PC-9 (cell line): Measurements from ENCODE around the gene SCAMP1. TPM values are rescaled to one million over a fixed set of nuclear protein-coding genes. Genes with fewer than 3 reads are reported as not detected.

Experiments
- BruUV-seq: library from RNA; stranded (reverse); fragments of 400-500 nt; replicated peaks from 2 replicates; lab custom pipeline; 2021; lab: Mats Ljungman, UMichigan
- CTCF ChIA-PET: fragments of 300-600 bp; sonication (Branson Sonifier 250); formaldehyde crosslinking; loops from one replicate; lab custom pipeline; 2022; ENCODE audit warnings: antibody characterized with exemption; lab: Charles Lee
- POLR2A ChIA-PET: fragments of 300-600 bp; sonication (Branson Sonifier 250); formaldehyde crosslinking; loops from one replicate; lab custom pipeline; 2022; ENCODE audit warnings: antibody characterized with exemption; ENCODE audit not compliant: unreplicated experiment; lab: Charles Lee
- DNase-seq, 2 experiments: peaks; one replicate each; pipeline versions ENCODE4 v3.0.0 to v3.0.0-alpha.2; 2015 to 2022; ENCODE audit warnings: mixed read lengths in 1 of 2
- H2AFZ ChIP-seq: fragments of 200-600 bp; sonication (generic); 2 replicates; pipeline ENCODE4 v1.8.1; 2017; ENCODE audit warnings: antibody characterized with exemption
- H3F3A ChIP-seq: fragments of 200-600 bp; sonication (generic); 2 replicates; pipeline ENCODE4 v1.8.1; 2017; ENCODE audit warnings: antibody characterized with exemption, mild to moderate bottlenecking, low read depth; ENCODE audit not compliant: insufficient read depth
- H3K27ac ChIP-seq: fragments of 200-600 bp; sonication (generic); 2 replicates; pipeline ENCODE4 v1.6.1; 2016; ENCODE audit warnings: mixed run types
- H3K27me3 ChIP-seq: fragments of 200-600 bp; sonication (generic); 2 replicates; pipeline ENCODE4 v1.6.1; 2016; ENCODE audit warnings: low read depth, mixed run types; ENCODE audit not compliant: insufficient read depth
- H3K36me3 ChIP-seq: fragments of 200-600 bp; sonication (generic); 2 replicates; pipeline ENCODE4 v1.6.1; 2016; ENCODE audit warnings: low read depth, mixed run types
- H3K4me1 ChIP-seq: fragments of 200-600 bp; sonication (generic); replicated peaks from 2 replicates; pipeline ENCODE4 v1.6.1; 2016; ENCODE audit warnings: mixed run types; ENCODE audit not compliant: insufficient read depth
- H3K4me2 ChIP-seq: fragments of 200-600 bp; sonication (generic); 2 replicates; pipeline ENCODE4 v1.6.1; 2017; ENCODE audit warnings: mixed run types
- H3K4me3 ChIP-seq: fragments of 200-600 bp; sonication (generic); 2 replicates; pipeline ENCODE4 v1.6.1; 2016; ENCODE audit warnings: mixed run types
- H3K79me2 ChIP-seq: fragments of 200-600 bp; sonication (generic); 2 replicates; pipeline ENCODE4 v1.6.1; 2017; ENCODE audit warnings: low read depth, mixed run types
- H3K9me2 ChIP-seq: fragments of 200-600 bp; sonication (generic); 2 replicates; pipeline ENCODE4 v1.8.1; 2017; ENCODE audit warnings: mild to moderate bottlenecking; ENCODE audit not compliant: insufficient read depth
- H3K9me3 ChIP-seq: fragments of 200-600 bp; sonication (generic); 2 replicates; pipeline ENCODE4 v1.8.1; 2016; ENCODE audit warnings: low read depth; ENCODE audit not compliant: insufficient read depth
- H4K20me1 ChIP-seq: fragments of 200-600 bp; sonication (generic); 2 replicates; pipeline ENCODE4 v1.8.1; 2017; ENCODE audit not compliant: insufficient read depth
- CTCF ChIP-seq: fragments of 200-600 bp; sonication (generic); conservative IDR thresholded peaks from 2 replicates; pipeline ENCODE4 v1.6.1; 2017; ENCODE audit warnings: mixed run types, antibody characterized with exemption, mild to moderate bottlenecking, moderate library complexity
- EZH2 ChIP-seq: fragments of 200-600 bp; sonication (generic); IDR thresholded peaks from 2 replicates; pipeline ENCODE4 v1.8.0; 2017; ENCODE audit warnings: antibody characterized with exemption, low read depth
- intact Hi-C: fragments of 100-400 bp; cut with micrococcal nuclease; formaldehyde crosslinking; loops from one replicate; pipeline ENCODE4 v1.10.0; 2022; ENCODE audit not compliant: unreplicated experiment
- total RNA-seq: library from RNA; stranded (reverse); gene quantifications from 2 replicates; pipeline ENCODE4 v1.2.3, GENCODE V29; 2021

SCAMP1 gene
- total RNA-seq, 1 experiment from 2014 or later = 38.7 TPM

- CTCF ChIA-PET = no interaction called here
Observed at GRCh38 chr5:78407458-78407857, 47.0 kb downstream of the SCAMP1 start.

GRCh38 chr5:78411586-78411985 is 51.2 kb downstream of the SCAMP1 start:
- no peak for TF ChIP-seq CTCF
- no peak for TF ChIP-seq EZH2
- H3K79me2 ChIP-seq = peaks cover 20% of the 10 kb centered on the region

More at GRCh38 chr5:78407458-78407857, 47.0 kb downstream of the SCAMP1 start:
- no peaks in the 10 kb centered on the region for H3K9me2 ChIP-seq
- no peak for DNase-seq
- TF ChIP-seq EZH2 (no peak), CTCF (no peak)
- peaks cover 23% of the 10 kb centered on the region for H3K79me2 ChIP-seq
- POLR2A ChIA-PET = no interaction called here
- no peak overlapping the region for H3K4me3 ChIP-seq
- peaks cover 20% of the 10 kb centered on the region; the same call in 1 of the 2 replicates for H4K20me1 ChIP-seq
- H3K27ac ChIP-seq = no peak overlapping the region
- H3K4me1 ChIP-seq = peaks cover 5% of the 10 kb centered on the region; the same call in 1 of the 2 replicates
- no TSS peak for BruUV-seq
- no peak overlapping the region for H3K4me2 ChIP-seq
- H2AFZ ChIP-seq = no peak overlapping the region
- no peaks in the 10 kb centered on the region for H3K27me3 ChIP-seq
- H3K36me3 ChIP-seq = no peaks in the 10 kb centered on the region
- intact Hi-C loops = no loop called here
- no peaks in the 10 kb centered on the region for H3K9me3 ChIP-seq
- no peaks in the 10 kb centered on the region; the same call in 1 of the 2 replicates for H3F3A ChIP-seq

GRCh38 chr5:78416677-78417425 is 56.4 kb downstream of the SCAMP1 start:
- BruUV-seq = no TSS peak
- no peak overlapping the region for H2AFZ ChIP-seq
- intact Hi-C loops = no loop called here

More at GRCh38 chr5:78411586-78411985, 51.2 kb downstream of the SCAMP1 start:
- POLR2A ChIA-PET = no interaction called here
- H3K27me3 ChIP-seq = no peaks in the 10 kb centered on the region
- CTCF ChIA-PET = no interaction called here
- H3K9me2 ChIP-seq = no peaks in the 10 kb centered on the region
- no peak for DNase-seq
- H3K9me3 ChIP-seq = no peaks in the 10 kb centered on the region
- no TSS peak for BruUV-seq
- H2AFZ ChIP-seq = no peak overlapping the region
- no peaks in the 10 kb centered on the region for H3K4me1 ChIP-seq
- H3K4me3 ChIP-seq = no peak overlapping the region
- no peaks in the 10 kb centered on the region for H3K36me3 ChIP-seq
- no peaks in the 10 kb centered on the region for H3F3A ChIP-seq
- H3K27ac ChIP-seq = no peak overlapping the region
- no peak overlapping the region for H3K4me2 ChIP-seq
- intact Hi-C loops = no loop called here
- peaks cover 14% of the 10 kb centered on the region; the same call in 1 of the 2 replicates for H4K20me1 ChIP-seq

More at GRCh38 chr5:78416677-78417425, 56.4 kb downstream of the SCAMP1 start:
- no peaks in the 10 kb centered on the region for H3K9me3 ChIP-seq
- no peaks in the 10 kb centered on the region for H3K27me3 ChIP-seq
- peaks cover 4% of the 10 kb centered on the region for H3K79me2 ChIP-seq
- ChIA-PET CTCF (no interaction called here), POLR2A (no interaction called here)
- H3K4me3 ChIP-seq = no peak overlapping the region
- TF ChIP-seq CTCF = no peak
- no peak for TF ChIP-seq EZH2
- H3K36me3 ChIP-seq = peaks cover 9% of the 10 kb centered on the region; the same call in 1 of the 2 replicates
- no peaks in the 10 kb centered on the region for H3F3A ChIP-seq
- DNase-seq = no peak
- no peaks in the 10 kb centered on the region for H3K4me1 ChIP-seq
- H3K4me2 ChIP-seq = no peak overlapping the region
- peaks cover 5% of the 10 kb centered on the region; the same call in 1 of the 2 replicates for H4K20me1 ChIP-seq
- H3K9me2 ChIP-seq = no peaks in the 10 kb centered on the region
- H3K27ac ChIP-seq = no peak overlapping the region
